ENCODE results near the gene ZBTB7C.

The ZBTB7C gene

DNA sequence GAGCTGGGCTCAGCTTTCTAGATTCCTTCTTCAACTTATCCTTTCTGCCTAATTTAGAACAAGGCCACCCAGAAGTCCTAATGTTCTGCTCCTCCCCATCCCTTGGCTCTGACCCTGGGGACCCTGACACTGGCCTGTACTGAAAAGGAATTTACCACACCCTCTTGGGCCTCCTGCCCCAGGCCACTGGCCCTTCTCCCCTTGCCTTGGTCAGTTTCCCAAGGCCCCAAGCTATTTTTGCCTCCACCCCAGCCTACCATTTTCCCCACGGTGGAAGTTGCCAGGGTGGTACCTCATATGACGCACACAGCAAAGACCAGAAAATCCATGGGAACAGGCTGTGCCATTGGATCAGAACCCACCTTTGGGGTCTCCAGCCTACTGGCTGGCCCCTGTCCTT is 72.1 kb downstream of the ZBTB7C start:
- no peak overlapping the region for H3K4me3 ChIP-seq (ENCODE audit: low read length)
- DNase-seq (ENCODE audit: low read depth), result no peak
- TF ChIP-seq, protein P1, sequence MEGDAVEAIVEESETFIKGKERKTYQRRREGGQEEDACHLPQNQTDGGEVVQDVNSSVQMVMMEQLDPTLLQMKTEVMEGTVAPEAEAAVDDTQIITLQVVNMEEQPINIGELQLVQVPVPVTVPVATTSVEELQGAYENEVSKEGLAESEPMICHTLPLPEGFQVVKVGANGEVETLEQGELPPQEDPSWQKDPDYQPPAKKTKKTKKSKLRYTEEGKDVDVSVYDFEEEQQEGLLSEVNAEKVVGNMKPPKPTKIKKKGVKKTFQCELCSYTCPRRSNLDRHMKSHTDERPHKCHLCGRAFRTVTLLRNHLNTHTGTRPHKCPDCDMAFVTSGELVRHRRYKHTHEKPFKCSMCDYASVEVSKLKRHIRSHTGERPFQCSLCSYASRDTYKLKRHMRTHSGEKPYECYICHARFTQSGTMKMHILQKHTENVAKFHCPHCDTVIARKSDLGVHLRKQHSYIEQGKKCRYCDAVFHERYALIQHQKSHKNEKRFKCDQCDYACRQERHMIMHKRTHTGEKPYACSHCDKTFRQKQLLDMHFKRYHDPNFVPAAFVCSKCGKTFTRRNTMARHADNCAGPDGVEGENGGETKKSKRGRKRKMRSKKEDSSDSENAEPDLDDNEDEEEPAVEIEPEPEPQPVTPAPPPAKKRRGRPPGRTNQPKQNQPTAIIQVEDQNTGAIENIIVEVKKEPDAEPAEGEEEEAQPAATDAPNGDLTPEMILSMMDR (conservative IDR thresholded peaks at IDR 0.05; ENCODE audit: low read depth, low read length), result no peak

DNA sequence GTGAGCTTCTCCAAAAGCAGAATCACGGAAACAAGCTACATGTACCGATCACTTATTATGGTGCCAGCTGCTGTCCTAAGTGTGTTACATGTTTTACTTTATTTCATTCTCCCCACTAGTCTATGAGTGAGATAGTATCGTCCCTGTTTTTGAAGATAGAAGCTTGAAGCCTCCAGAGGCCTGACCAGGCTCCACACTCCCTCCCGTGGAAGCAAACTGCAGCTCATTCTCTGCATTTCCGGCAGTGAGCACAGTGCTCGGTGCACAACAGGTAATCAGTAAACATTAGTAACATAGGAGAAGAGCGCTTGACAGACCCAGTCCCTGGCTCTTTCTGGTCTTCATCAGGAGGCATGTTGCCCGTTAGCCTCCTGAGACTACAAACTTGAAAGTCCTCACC is 72.9 kb downstream of the ZBTB7C start:
- TF ChIP-seq, protein P1 (conservative IDR thresholded peaks at IDR 0.05; ENCODE audit: low read depth, low read length), result no peak
- H3K4me3 ChIP-seq (ENCODE audit: low read length), result no peak overlapping the region
- DNase-seq (ENCODE audit: low read depth), result no peak

DNA sequence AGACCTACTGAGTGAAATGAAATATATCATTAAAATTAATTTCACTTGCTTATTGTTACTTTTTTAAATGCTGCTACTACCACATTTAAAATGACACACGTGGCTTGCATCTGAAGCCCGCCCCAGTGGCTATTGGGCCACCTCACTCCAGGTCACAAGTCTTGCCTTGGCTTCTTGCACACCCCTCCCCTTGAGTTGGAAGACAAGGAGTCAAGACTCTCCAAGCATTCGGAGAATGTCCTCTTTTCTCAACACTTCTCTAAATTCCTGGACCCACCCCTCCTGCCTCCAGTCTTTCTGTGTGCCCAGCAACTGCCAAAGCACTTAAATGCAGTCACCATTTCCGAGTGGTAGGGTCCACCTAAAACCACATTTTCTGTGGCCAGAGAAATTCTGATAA is 73.4 kb downstream of the ZBTB7C start:
- H3K4me3 ChIP-seq (ENCODE audit: low read length), result no peak overlapping the region
- DNase-seq (ENCODE audit: low read depth), result no peak
- TF ChIP-seq, protein P1 (conservative IDR thresholded peaks at IDR 0.05; ENCODE audit: low read depth, low read length), result no peak

DNA sequence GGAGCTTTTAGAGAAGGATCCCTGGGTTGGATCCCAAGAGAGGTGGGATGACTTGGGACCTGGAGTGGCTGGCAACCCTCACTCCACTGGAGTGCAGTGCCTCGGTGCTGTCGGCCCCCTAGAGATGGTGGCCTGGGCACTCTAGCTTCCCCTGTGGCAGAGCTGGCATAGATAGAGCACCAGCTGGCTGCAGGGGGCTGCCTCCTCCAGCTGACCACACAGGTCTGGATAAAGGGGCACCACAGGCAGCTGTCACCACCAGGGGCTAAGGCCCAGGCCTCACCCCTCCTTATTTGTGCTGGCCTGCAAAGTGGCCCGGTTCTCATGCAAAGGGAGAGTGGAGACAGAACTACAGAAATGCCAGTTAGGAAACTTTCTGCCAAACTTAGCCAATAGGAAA is 74.3 kb downstream of the ZBTB7C start:
- no peak for DNase-seq (ENCODE audit: low read depth)
- TF ChIP-seq, protein P1 (conservative IDR thresholded peaks at IDR 0.05; ENCODE audit: low read depth, low read length), result no peak
- no peak overlapping the region for H3K4me3 ChIP-seq (ENCODE audit: low read length)

DNA sequence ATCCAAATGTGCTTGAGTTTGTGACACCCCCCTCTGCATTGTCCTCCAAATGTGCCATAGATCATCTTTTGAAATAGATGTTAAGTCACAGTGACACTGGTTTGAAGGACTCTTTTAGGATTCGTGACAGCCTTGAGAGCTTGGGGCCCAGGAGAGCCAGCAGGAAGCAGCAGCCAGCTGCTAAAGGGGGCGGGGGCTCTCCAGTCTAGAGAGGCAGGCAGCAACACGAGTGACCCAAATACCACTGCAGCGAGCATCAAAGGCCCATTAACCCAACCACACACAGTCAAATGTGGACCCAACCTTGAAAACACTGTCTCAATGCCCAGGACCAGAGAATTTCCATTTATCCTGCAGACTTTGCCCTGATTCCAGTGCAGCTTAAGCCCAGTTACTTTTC is 75.6 kb downstream of the ZBTB7C start:
- no peak for DNase-seq (ENCODE audit: low read depth)
- no peak overlapping the region for H3K4me3 ChIP-seq (ENCODE audit: low read length)
- TF ChIP-seq, protein P1 (conservative IDR thresholded peaks at IDR 0.05; ENCODE audit: low read depth, low read length), result no peak

DNA sequence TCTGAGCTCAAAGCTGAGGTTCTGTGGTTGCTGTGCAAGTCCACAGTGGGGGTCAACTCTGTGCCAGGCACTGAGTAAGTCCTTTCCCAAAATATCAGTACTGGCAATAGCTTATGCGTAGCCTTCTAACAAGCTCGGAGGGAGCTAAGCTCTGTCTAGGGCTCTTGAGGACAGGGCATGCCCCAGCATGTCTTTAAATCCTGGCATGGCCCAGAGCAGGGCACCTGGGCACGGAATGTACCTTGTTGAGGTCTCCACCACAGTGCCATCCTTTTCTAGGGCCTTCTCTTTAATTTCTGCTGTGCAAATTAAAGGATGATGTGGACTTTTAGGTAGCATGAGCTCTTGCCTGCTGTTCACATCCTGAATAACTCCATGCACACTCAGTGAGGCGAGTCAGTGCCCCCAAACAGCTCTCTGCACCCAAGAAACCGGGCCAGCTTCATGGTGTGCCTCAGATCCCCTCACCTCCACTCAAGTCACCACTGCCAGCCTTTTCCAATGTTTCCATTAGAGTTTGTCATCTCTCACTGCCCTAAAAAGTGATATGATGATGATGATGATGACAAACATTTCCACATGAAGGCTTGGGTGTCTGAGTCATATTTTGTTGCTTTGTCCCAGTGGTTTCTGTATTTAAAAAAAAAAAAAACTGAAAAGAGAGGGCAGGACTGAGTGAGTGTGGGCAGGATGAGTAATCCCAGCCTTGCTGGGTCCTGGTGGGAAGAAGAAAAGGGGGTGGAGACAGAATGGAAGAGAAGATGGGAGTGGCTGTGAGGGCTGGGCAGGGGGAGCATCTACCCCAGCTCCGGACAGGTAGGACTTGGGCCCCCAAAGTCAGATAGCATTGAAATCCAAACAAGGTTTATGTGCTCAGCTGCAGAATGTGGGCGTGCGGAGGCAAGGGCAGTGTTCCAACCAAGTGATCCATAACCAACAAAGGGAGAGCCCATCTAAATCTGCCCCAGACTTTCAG is 78.9 kb downstream of the ZBTB7C start:
- DNase-seq (ENCODE audit: low read depth), result no peak
- TF ChIP-seq, protein P1 (conservative IDR thresholded peaks at IDR 0.05; ENCODE audit: low read depth, low read length), result no peak
- no peak overlapping the region for H3K4me3 ChIP-seq (ENCODE audit: low read length)
